Activated CD4-positive, alpha-beta T cell treated with anti-CD3 and anti-CD28 coated beads, Interleukin-2, amount 50 U/mL, for 1 hour (primary cell): Measurements from ENCODE around the gene SEMA5A.

Source experiments
- DNase-seq: peaks from one replicate; pipeline ENCODE4 v3.0.0-alpha.2; 2020

The SEMA5A gene

DNA sequence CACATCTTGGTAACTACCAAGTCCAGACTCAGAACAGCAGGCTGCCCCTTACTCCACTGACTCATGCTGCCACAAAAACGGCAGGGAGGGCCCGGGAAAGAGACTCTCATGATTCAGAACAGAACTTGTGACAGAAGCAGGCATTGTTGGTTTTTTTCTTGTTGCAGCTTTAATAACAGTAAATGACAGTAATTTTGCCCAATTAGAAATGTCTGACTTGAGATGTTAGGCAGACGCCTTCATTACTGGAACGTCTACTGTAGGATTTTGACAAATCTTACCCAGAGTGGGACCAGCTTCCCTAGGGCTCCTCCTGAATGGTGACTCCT, 77.9 kb downstream of the SEMA5A start:
- DNase-seq: no peak

GRCh38 chr5:9467199-9468059, 78.4 kb downstream of the SEMA5A start:
- no peak for DNase-seq

DNA sequence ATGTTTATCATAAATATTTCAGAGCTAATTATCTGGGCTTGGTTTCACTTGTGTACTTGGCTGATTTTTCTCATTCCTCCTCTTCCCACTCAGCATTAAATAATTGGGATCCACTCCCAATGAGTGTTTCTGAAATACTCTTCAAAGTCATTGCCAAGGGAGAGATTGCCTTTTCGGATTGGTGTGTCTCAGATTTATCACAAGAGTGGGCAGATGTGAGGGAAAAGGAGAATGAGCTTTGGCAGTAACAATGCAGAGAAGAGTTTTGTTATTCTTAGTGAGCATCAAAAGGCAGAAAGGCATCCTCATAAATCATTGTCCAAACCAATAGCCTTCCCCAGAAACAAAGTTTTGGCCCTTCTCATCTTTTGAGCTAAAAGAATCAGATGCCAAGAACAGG, 79.2 kb downstream of the SEMA5A start:
- DNase-seq: no peak

GRCh38 chr5:9464478-9464877, 81.4 kb downstream of the SEMA5A start:
- no peak for DNase-seq

GRCh38 chr5:9462109-9462508, 83.8 kb downstream of the SEMA5A start:
- no peak for DNase-seq

DNA sequence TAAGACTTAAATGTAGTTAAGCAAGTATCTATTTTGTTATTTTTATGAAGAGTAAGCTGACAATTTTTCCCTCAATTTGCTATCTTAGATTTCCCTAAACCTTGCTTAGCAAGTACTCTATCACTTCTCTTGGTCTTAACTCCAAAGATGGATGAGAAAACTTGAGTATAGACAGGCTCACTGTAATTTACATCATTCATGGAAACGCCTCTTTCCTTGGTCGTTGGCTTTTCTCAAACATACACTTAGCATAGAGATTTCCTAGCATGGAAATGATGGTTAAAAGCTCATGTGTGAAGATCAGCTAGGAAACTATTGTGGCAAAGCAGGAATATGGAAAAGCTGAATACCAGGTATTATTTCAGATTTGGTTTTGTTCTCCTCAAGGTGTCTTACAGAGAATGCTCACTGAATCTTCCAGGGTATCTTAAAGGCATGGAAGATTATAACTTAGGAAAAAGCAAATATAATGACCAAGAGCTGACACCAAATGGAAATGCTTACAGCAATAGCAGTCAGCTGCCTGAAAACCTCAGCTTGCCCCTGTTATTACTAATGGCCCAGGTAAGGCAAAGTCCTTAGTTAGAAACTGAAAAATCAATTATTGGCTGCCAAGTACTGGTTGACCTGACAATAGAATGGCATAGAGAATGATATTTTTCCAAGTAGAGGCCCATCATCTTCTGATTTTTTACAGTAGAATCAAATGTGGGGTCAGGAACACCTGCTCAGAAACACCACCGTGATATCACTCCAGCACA, 84.8 kb downstream of the SEMA5A start:
- no peak for DNase-seq

- no peak for DNase-seq
Observed at GRCh38 chr5:9456435-9457042, 89.3 kb downstream of the SEMA5A start.

DNA sequence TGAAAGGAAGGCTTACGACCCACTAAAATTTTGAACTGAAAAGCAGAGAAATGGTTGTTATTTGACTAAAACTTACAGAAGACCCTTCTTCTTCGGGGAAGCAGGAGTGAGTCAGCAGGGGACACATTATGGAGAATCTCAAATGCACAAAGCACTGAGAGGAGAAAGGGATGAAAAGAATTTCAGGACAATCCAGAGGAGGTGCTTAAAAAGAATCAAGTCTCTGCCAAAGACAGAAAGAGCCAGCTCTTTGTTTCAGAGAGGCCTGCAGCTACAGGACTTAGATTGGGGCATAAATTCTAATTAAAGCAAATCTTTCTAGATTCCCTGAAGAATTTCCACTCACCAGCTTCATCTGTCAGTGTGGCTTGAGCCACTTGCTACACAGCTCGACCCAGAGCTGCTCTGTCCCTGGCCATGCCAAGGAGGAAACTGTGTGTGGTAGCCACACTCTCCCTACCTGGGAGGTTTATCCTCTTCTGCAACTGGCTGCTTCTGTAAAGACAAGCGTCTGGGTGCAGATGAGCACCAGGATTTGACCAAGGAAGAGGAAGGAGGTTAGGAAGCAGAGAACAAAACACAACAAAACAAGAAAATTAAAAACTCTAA, 89.9 kb downstream of the SEMA5A start:
- DNase-seq: no peak

- DNase-seq: no peak
Observed at GRCh38 chr5:9454491-9454890, 91.4 kb downstream of the SEMA5A start.

GRCh38 chr5:9454012-9454481, 91.8 kb downstream of the SEMA5A start:
- DNase-seq: no peak

- no peak for DNase-seq
Observed at GRCh38 chr5:9453480-9454011, 92.3 kb downstream of the SEMA5A start.

DNA sequence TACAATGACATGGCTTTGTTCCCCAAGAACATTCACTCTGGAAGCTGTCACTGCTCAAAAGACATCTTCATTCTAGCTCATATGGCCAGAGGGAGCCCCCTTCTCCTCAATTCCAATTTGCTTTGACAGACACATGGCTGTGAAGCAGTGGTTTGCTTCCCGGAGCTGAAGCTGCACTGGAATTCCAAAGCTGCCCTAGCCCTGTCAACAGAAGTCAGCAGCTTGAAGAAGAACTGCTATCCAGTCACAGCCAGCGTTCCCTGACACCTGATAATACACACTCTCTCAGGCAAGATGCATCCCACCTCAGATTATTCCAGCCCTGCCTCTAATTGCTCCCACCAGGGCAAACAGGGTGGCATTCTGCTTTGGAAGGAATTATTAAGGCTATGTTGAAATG, 93.7 kb downstream of the SEMA5A start:
- DNase-seq: no peak

GRCh38 chr5:9451037-9451436, 94.8 kb downstream of the SEMA5A start:
- DNase-seq: no peak

DNA sequence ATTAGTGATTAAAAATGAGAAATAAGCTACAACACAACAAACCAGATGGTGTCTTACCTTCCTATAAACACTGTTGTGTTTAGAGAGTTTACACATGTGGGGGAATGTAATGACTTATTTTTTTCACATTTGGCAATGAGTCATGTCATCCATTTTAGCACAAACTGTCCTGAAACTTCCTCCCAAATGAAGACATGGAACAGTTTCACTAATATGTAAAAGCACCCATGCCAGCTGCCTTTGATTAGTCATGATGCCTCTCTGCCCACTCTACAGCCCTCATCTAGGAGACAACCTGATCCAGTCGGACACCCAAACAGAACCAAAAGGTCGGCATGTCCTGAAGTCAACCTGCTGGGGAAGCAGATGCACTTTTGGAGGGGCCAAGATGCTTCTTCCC, 98.2 kb downstream of the SEMA5A start:
- DNase-seq: no peak

DNA sequence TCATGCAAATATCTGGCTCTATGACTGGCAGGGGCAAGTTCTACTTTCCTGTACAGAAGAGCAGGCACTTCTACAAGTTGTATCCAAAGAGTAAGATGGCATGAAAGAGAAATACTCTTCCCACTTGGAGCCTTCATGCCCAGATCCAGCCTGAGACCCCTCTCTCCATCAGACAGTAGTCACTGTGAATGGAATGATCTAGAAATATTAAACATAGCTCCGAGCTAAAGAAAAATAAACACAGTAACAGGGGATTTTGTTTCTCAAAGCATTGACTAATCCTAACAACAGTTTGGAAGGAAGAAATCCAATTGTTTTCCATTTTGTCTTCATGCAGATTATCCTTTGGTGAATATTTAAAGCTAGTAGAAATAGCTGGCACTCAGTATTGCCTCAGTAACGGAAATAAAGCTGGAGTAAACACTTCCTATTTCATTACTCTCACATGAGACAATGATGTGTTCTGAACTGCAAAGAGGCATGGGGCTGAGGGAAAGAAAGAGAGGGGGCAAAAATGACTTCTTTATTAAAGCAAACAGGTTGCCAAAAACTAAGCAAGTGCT, 100.0 kb downstream of the SEMA5A start:
- DNase-seq: no peak

GRCh38 chr5:9444346-9444745, 101.5 kb downstream of the SEMA5A start:
- DNase-seq: no peak

DNA sequence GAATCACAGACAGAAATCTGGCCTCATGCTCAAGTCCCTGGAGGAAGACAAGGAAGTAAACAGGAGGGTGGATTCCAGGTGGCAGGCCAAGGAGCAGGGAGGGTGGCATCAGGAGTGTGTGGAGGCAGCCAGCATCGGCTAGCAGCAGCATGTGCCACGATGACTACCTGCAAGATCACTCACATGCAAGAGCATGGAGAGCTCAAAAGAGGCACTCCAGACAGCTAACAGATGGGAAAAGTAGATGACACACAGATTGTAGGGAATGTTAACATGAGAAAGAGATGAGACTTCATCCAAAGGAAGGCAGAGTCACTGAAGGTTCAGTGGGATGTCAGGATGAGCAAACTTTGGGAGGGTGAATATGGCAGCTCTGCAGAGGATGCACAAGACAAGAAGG, 104.3 kb downstream of the SEMA5A start:
- no peak for DNase-seq

- no peak for DNase-seq
Observed at GRCh38 chr5:9440517-9440916, 105.4 kb downstream of the SEMA5A start.

DNA sequence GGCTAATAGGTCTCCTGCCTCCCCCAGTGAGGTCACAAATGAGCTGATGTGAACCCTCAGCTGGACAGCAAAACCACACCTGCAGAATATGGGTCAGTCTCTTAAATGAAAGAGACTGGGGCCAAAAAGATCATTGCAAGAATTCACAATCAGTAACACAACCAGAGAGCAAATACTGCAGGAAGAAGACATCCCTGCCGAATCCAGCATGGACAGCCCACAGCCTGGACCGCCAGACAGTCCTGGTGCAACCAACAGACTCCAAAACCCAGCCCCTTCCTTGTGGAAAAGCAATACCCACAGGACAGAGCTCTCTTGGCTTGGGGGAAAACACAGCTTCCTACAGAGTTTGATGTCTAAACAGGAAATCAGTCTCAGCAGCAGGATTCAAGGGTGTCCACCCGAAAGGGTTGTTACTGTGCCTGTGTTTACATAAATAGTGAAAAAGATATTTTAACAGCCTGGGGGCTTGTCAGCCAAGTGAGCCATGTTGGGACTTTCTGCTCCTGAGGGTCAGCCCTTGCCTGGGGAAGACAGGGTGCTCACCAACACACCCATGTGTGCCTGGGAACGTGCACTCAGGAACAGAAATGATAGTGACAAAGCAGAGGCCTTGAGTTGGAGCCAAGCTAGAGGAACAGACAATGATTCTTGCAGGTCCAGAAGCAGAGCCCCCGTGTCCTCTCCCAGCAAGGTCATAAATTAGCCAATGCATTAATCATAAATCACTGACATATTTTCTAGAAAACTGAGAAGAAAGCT, 106.2 kb downstream of the SEMA5A start:
- no peak for DNase-seq

DNA sequence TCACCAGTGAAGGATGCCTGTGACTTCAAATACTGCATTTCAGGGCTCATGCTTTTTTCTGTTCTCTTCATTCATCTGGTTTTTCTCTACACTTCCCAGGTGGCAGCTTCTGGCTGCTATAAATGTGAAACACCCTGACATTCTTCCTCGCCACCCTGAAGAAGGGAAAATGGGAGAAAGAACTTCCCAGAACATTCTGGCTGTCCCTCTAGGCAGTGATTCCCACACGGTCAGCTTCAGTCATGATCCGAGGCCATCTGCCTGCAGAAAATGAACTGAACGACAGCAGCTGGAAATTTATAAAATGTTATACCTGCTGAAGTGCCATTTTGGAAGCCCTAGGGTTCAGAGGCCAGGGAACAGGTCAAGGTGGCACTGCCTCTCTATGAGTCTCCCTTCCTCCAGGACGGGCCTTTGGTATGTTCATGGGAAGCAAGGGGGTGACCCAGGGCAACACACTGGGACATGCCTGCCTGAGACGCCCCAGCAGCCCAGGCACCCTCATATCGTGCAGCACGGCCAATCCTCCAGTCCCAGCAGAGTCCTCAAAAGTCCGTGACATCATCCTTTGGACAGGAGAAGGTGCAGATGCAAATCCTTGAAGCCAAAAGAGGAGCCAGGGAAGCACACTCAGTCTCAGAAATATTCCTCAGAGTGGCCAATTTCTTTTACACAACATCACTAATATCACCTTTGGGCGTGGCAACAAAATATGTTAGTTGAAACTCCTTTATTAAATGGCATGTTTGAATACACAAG, 107.1 kb downstream of the SEMA5A start:
- no peak for DNase-seq

DNA sequence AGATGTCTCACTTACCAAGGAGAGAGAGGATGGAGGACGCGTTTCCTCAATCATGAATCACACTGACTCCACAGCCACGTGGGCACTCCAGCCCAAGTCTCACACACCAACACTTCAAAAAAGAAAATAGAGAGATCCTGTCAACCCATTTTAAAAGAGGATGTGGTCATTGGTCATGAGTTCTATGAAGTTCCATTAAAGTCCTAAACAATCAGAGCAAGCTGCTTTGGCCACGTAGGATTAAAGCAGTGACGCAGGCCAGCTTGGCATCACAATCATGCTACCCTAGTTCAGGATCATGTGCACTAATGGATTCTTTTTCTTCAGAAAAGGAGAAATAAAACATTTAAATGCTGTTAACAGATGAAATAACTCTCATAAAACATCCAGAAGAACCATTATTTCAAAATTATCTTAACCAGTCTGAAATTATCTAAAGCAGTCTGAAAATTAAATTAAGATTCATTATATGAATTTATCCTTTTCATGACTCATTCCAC, 108.1 kb downstream of the SEMA5A start:
- no peak for DNase-seq
